HCT116 (cell line): ENCODE measurements around the gene SNTG2. TPM values are rescaled to one million over a fixed set of nuclear protein-coding genes. Genes with fewer than 3 reads are reported as not detected.

ENCODE experiments used
- ATAC-seq: fragments of 200-7000 bp; cut with Tn5 transposase; 2 replicates; pipeline ENCODE4 v1.9.1; 2020; ENCODE audit warnings: mild to moderate bottlenecking, moderate library complexity
- BruUV-seq: library from RNA; stranded (reverse); fragments of 400-500 nt; replicated peaks from 2 replicates; lab custom pipeline; 2021; lab: Mats Ljungman, UMichigan
- CTCF ChIA-PET: fragments of 300-600 bp; sonication (Branson Sonifier 250); formaldehyde crosslinking; loops from one replicate; lab custom pipeline; 2021; ENCODE audit warnings: antibody characterized with exemption; lab: Charles Lee
- POLR2A ChIA-PET: fragments of 300-600, 350-600 bp; sonication (Branson Sonifier 250); formaldehyde crosslinking; loops from one replicate; lab custom pipeline; 2021; ENCODE audit warnings: antibody characterized with exemption; lab: Charles Lee
- RAD21 ChIA-PET, 2 experiments: fragments of 300-600 bp; sonication (Branson Sonifier 250); formaldehyde crosslinking; loops; one replicate each; lab custom pipeline; 2023; ENCODE audit warnings: low total read pairs in 2 of 2; ENCODE audit not compliant: uncharacterized antibody in 2 of 2, unreplicated experiment in 2 of 2, low non-redundant PET in 1 of 2; lab: Charles Lee
- DNase-seq: peaks from one replicate; pipeline ENCODE4 v3.0.0-alpha.2; 2010; ENCODE audit warnings: low read depth, low spot score
- H2AFZ ChIP-seq: fragments of 200-600 bp; shearing (Covaris generic), sonication (generic); 2 replicates; pipeline ENCODE4 v1.6.1; 2017; ENCODE audit warnings: low read depth, mixed run types, mixed read lengths, antibody characterized with exemption, low read length; ENCODE audit not compliant: poor library complexity, severe bottlenecking
- H3K27ac ChIP-seq: 2 replicates; pipeline ENCODE4 v1.5.1; 2012; ENCODE audit warnings: low read depth, low read length
- H3K27me3 ChIP-seq: fragments of 200-600 bp; sonication (generic); 2 replicates; pipeline ENCODE4 v1.6.1; 2016; ENCODE audit warnings: mixed run types, low read length, mixed read lengths; ENCODE audit not compliant: insufficient read depth
- H3K36me3 ChIP-seq, 2 experiments: fragments of 200-500 bp in 1 of 2; fragments of 200-600 bp in 1 of 2; sonication (Bioruptor generic) in 1 of 2; sonication (generic) in 1 of 2; 2 replicates each; pipeline versions ENCODE4 v1.5.1 to v1.6.1; 2014 to 2016; ENCODE audit warnings: low read length in 2 of 2, inconsistent platforms in 1 of 2, mixed read lengths in 1 of 2, mixed run types in 1 of 2; ENCODE audit not compliant: insufficient read depth in 2 of 2, control insufficient read depth in 1 of 2
- H3K4me1 ChIP-seq, 2 experiments: fragments of 200-600 bp in 1 of 2; sonication (generic) in 1 of 2; 2 replicates each; pipeline versions ENCODE4 v1.5.1 to v1.6.1; 2012 to 2017; ENCODE audit warnings: low read length in 2 of 2, inconsistent platforms in 1 of 2, mild to moderate bottlenecking in 1 of 2, mixed read lengths in 1 of 2, mixed run types in 1 of 2, moderate library complexity in 1 of 2; ENCODE audit not compliant: insufficient read depth in 2 of 2, control insufficient read depth in 1 of 2
- H3K4me2 ChIP-seq: fragments of 200-600 bp; sonication (generic); 2 replicates; pipeline ENCODE4 v1.6.1; 2017; ENCODE audit warnings: mixed run types, low read length, mixed read lengths
- H3K4me3 ChIP-seq, 2 experiments: fragments of 200-600 bp in 1 of 2; sonication (generic) in 1 of 2; replicated peaks in 1 of 2; 2 replicates each; pipeline ENCODE4 v1.5.1; 2011 to 2016; ENCODE audit warnings: low read length in 2 of 2, control low read depth in 1 of 2, low read depth in 1 of 2, mild to moderate bottlenecking in 1 of 2, mixed read lengths in 1 of 2, mixed run types in 1 of 2
- H3K79me2 ChIP-seq: fragments of 200-600 bp; sonication (generic); 2 replicates; pipeline ENCODE4 v1.6.1; 2017; ENCODE audit warnings: mild to moderate bottlenecking, mixed run types, low read length, moderate library complexity, mixed read lengths; ENCODE audit not compliant: insufficient read depth
- H3K9ac ChIP-seq: fragments of 200-600 bp; sonication (generic); 2 replicates; pipeline ENCODE4 v1.6.1; 2016; ENCODE audit warnings: low read length, mixed read lengths
- H3K9me2 ChIP-seq: fragments of 200-600 bp; sonication (generic), shearing (Covaris generic); 2 replicates; pipeline ENCODE4 v1.6.1; 2017; ENCODE audit warnings: mixed run types, mild to moderate bottlenecking, moderate library complexity; ENCODE audit not compliant: insufficient read depth
- H3K9me3 ChIP-seq, 2 experiments: fragments of 200-500 bp in 1 of 2; fragments of 200-600 bp in 1 of 2; sonication (Bioruptor generic) in 1 of 2; sonication (generic) in 1 of 2; 2 replicates each; pipeline ENCODE4 v1.6.1; 2014 to 2017; ENCODE audit warnings: low read length in 2 of 2, mixed read lengths in 2 of 2, inconsistent platforms in 1 of 2, low read depth in 1 of 2, mild to moderate bottlenecking in 1 of 2, mixed run types in 1 of 2, moderate library complexity in 1 of 2; ENCODE audit not compliant: control insufficient read depth in 1 of 2, insufficient read depth in 1 of 2
- H4K20me1 ChIP-seq: fragments of 200-600 bp; sonication (generic), shearing (Covaris generic); 2 replicates; pipeline ENCODE4 v1.6.1; 2017; ENCODE audit warnings: mixed run types, mild to moderate bottlenecking, moderate library complexity; ENCODE audit not compliant: insufficient read depth
- CEBPB ChIP-seq: IDR thresholded peaks from 2 replicates; pipeline ENCODE4 v1.6.1; 2012; ENCODE audit warnings: low read depth
- EGR1 ChIP-seq: IDR thresholded peaks from 2 replicates; pipeline ENCODE4 v1.6.1; 2012; ENCODE audit warnings: low read depth
- EZH2 ChIP-seq: fragments of 200-600 bp; sonication (generic); IDR thresholded peaks from 2 replicates; pipeline ENCODE4 v1.6.1; 2017; ENCODE audit warnings: antibody characterized with exemption, mixed run types
- EZH2phosphoT487 ChIP-seq: fragments of 200-600 bp; IDR thresholded peaks from 2 replicates; pipeline ENCODE4 v1.6.1; 2018; ENCODE audit warnings: antibody characterized with exemption, borderline replicate concordance
- FOSL1 ChIP-seq: IDR thresholded peaks from 2 replicates; pipeline ENCODE4 v1.6.1; 2012; ENCODE audit warnings: low read depth
- POLR2AphosphoS5 ChIP-seq: IDR thresholded peaks from 2 replicates; pipeline ENCODE4 v1.6.1; 2011; ENCODE audit warnings: mild to moderate bottlenecking, low read depth, low read length, moderate library complexity
- RAD21 ChIP-seq: IDR thresholded peaks from 2 replicates; pipeline ENCODE4 v1.6.1; 2012; ENCODE audit warnings: low read depth, mild to moderate bottlenecking
- SP1 ChIP-seq: IDR thresholded peaks from 2 replicates; pipeline ENCODE4 v1.6.1; 2012; ENCODE audit warnings: low read depth
- SRF ChIP-seq: IDR thresholded peaks from 2 replicates; pipeline ENCODE4 v1.6.1; 2012; ENCODE audit warnings: low read depth
- TCF7L2 ChIP-seq: IDR thresholded peaks from 2 replicates; pipeline ENCODE4 v1.7.0; 2011; ENCODE audit warnings: borderline replicate concordance, inconsistent platforms; ENCODE audit not compliant: insufficient read depth, insufficient read length; ENCODE audit errors: extremely low read depth
- YY1 ChIP-seq: IDR thresholded peaks from 2 replicates; pipeline ENCODE4 v1.6.1; 2011; ENCODE audit warnings: low read length, low read depth, moderate library complexity, mild to moderate bottlenecking; ENCODE audit not compliant: insufficient replicate concordance; ENCODE audit errors: extremely low read depth
- ZFX ChIP-seq: fragments of 450-650 bp; IDR thresholded peaks from 2 replicates; pipeline ENCODE4 v1.6.1; 2017
- ZNF274 ChIP-seq: fragments of 200-500 bp; sonication (Bioruptor generic); IDR thresholded peaks from 2 replicates; pipeline ENCODE4 v1.6.1; 2014; ENCODE audit warnings: mild to moderate bottlenecking, low read depth, low read length, inconsistent platforms
- intact Hi-C: fragments of 100-400 bp; cut with micrococcal nuclease; formaldehyde crosslinking; loops from 2 replicates; pipeline ENCODE4 v1.10.0; 2022
- total RNA-seq: library from RNA; stranded (reverse); gene quantifications from one replicate; pipeline ENCODE4 v1.2.1, GENCODE V29; 2021; ENCODE audit not compliant: unreplicated experiment
- TF ChIP-seq, protein P1 (sequence below): IDR thresholded peaks from 2 replicates; pipeline ENCODE4 v1.6.1; 2012
- TF ChIP-seq, protein P2 (sequence below): IDR thresholded peaks from 2 replicates; pipeline ENCODE4 v1.6.1; 2012
- TF ChIP-seq, protein P3 (sequence below): IDR thresholded peaks from 2 replicates; pipeline ENCODE4 v1.6.1; 2011; ENCODE audit warnings: mild to moderate bottlenecking, low read length, moderate library complexity; ENCODE audit not compliant: insufficient replicate concordance; ENCODE audit errors: extremely low read depth

The SNTG2 gene
- total RNA-seq, 1 experiment from 2014 or later, result not detected

DNA sequence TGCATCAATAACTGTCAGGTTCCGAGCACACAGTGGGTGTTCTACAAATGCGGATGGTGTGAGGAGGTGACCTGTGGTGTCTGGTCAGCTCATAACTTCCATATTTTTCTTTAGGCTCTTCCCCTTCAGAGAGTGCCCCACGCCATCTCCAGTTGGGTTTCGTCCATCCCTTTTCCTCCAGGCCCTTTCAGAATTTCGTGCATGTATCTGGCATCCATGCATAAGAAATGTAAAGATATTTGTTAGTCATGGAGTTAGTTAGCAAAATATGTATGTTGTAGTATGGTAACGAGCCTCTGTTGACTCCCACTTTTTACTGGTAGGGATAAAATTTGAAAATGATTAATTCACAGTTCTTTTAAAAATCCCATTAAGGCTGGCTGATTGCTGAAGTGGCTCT is 67.2 kb downstream of the SNTG2 start:
- RAD21 ChIA-PET, result no interaction called here

DNA sequence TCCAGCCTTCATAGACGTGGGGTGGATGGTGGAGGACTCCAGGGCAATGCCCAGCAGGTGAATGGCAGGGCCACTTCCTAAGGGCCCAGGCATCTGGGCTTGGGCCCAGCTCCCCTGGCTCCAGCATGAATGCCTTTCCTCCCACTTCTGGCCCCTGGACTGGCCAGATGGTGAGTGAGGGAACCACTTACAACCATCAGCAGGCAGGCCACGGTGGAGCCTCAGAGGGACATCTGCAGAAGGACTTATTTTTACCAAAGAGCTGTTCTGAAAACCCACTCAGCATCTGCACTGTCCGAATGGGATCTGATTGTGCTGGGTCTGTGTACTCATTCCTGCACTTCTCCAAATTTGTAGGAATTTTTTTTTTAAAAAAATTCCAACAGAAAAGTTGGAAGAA is 69.6 kb downstream of the SNTG2 start:
- RAD21 ChIA-PET, result no interaction called here
- Histone ChIP-seq H2AFZ (no peak overlapping the region), H3K27me3 (0 out of 2 replicates have a peak, but pooled peaks cover 3% of the 10 kb centered on the region), H3K36me3 (no peaks in the 10 kb centered on the region), H3K9me3 (no peaks in the 10 kb centered on the region), H3K9ac (no peak overlapping the region), H3K4me1 (no peaks in the 10 kb centered on the region), H4K20me1 (no peaks in the 10 kb centered on the region), H3K27ac (no peak overlapping the region), H3K9me2 (no peaks in the 10 kb centered on the region), H3K4me3 (no peak overlapping the region), H3K79me2 (no peaks in the 10 kb centered on the region), H3K4me2 (no peak overlapping the region)
- DNase-seq, result no peak
- no peak for TF ChIP-seq TCF7L2
- TF ChIP-seq, protein P1, sequence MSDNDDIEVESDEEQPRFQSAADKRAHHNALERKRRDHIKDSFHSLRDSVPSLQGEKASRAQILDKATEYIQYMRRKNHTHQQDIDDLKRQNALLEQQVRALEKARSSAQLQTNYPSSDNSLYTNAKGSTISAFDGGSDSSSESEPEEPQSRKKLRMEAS, result no peak
- no peak for TF ChIP-seq SRF
- TF ChIP-seq POLR2AphosphoS5, result no peak
- TF ChIP-seq, protein P2, sequence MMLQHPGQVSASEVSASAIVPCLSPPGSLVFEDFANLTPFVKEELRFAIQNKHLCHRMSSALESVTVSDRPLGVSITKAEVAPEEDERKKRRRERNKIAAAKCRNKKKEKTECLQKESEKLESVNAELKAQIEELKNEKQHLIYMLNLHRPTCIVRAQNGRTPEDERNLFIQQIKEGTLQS, result no peak
- no peak for TF ChIP-seq EGR1
- TF ChIP-seq SP1, result no peak
- no peak for TF ChIP-seq YY1
- no peak for TF ChIP-seq CEBPB
- no peak for TF ChIP-seq ZNF274
- TF ChIP-seq, protein P3, sequence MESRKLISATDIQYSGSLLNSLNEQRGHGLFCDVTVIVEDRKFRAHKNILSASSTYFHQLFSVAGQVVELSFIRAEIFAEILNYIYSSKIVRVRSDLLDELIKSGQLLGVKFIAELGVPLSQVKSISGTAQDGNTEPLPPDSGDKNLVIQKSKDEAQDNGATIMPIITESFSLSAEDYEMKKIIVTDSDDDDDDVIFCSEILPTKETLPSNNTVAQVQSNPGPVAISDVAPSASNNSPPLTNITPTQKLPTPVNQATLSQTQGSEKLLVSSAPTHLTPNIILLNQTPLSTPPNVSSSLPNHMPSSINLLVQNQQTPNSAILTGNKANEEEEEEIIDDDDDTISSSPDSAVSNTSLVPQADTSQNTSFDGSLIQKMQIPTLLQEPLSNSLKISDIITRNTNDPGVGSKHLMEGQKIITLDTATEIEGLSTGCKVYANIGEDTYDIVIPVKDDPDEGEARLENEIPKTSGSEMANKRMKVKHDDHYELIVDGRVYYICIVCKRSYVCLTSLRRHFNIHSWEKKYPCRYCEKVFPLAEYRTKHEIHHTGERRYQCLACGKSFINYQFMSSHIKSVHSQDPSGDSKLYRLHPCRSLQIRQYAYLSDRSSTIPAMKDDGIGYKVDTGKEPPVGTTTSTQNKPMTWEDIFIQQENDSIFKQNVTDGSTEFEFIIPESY, result no peak
- TF ChIP-seq FOSL1, result no peak
- TF ChIP-seq ZFX, result no peak
- TF ChIP-seq RAD21, result no peak
- intact Hi-C loops, result no loop called here
- POLR2A ChIA-PET, result no interaction called here
- no peak for ATAC-seq
- no TSS peak for BruUV-seq
- CTCF ChIA-PET, result no interaction called here

More for the DNA sequence above, 67.2 kb downstream of the SNTG2 start:
- no peaks in the 10 kb centered on the region for H3K9me2 ChIP-seq
- CTCF ChIA-PET, result no interaction called here
- no peaks in the 10 kb centered on the region for H3K9me3 ChIP-seq
- H3K4me2 ChIP-seq, result no peak overlapping the region
- H3K4me3 ChIP-seq, result no peak overlapping the region
- no peak overlapping the region for H3K27ac ChIP-seq
- H3K27me3 ChIP-seq, result peaks cover 6% of the 10 kb centered on the region; the same call in 1 of the 2 replicates
- ATAC-seq, result no peak
- no peaks in the 10 kb centered on the region for H4K20me1 ChIP-seq
- no peak for DNase-seq
- no peaks in the 10 kb centered on the region for H3K79me2 ChIP-seq
- no peaks in the 10 kb centered on the region for H3K4me1 ChIP-seq
- TF ChIP-seq EZH2phosphoT487 (no peak), EZH2 (no peak), EGR1 (no peak), SP1 (no peak)
- H3K36me3 ChIP-seq, result no peaks in the 10 kb centered on the region
- intact Hi-C loops, result no loop called here
- H3K9ac ChIP-seq, result no peak overlapping the region
- POLR2A ChIA-PET, result no interaction called here
- no peak overlapping the region for H2AFZ ChIP-seq
- no TSS peak for BruUV-seq
